IMR-90 (cell line): ENCODE measurements around the gene OR10A7. TPM values are rescaled to one million over a fixed set of nuclear protein-coding genes. Genes with fewer than 3 reads are reported as not detected.

Experiments
- ATAC-seq: fragments of 200-7000 bp; cut with Tn5 transposase; 2 replicates; pipeline ENCODE4 v1.9.1; 2020; ENCODE audit warnings: low read depth, mild to moderate bottlenecking, moderate library complexity
- BruUV-seq: library from RNA; stranded (reverse); fragments of 400-500 nt; replicated peaks from 2 replicates; lab custom pipeline; 2021; lab: Mats Ljungman, UMichigan
- CTCF ChIA-PET: fragments of 300-600 bp; formaldehyde crosslinking; extraction: SDS; loops from one replicate; lab custom pipeline; 2021; ENCODE audit warnings: antibody characterized with exemption; lab: Yijun Ruan, JAX
- POLR2A ChIA-PET: fragments of 300-600 bp; sonication (Branson Sonifier 250); formaldehyde crosslinking; loops from one replicate; lab custom pipeline; 2022; ENCODE audit warnings: antibody characterized with exemption; ENCODE audit not compliant: unreplicated experiment; lab: Charles Lee
- DNase-seq: peaks from one replicate; pipeline ENCODE4 v3.0.0; 2013
- H2AFZ ChIP-seq: replicated peaks from 2 replicates; pipeline ENCODE3; 2013; ENCODE audit warnings: low read length, mild to moderate bottlenecking; ENCODE audit not compliant: poor library complexity
- H2AK5ac ChIP-seq: 2 replicates; pipeline ENCODE4 v1.6.1; 2013; ENCODE audit warnings: low read depth, low read length, inconsistent platforms
- H2AK9ac ChIP-seq: replicated peaks from 2 replicates; pipeline ENCODE3; 2013; ENCODE audit warnings: mild to moderate bottlenecking, low read depth, low read length, moderate library complexity; ENCODE audit not compliant: poor library complexity
- H2BK120ac ChIP-seq: 2 replicates; pipeline ENCODE4 v1.6.1; 2013; ENCODE audit warnings: low read depth, low read length, inconsistent platforms
- H2BK15ac ChIP-seq: 3 replicates; pipeline ENCODE4 v1.6.1; 2013; ENCODE audit warnings: low read depth, low read length, inconsistent platforms
- H2BK20ac ChIP-seq: 2 replicates; pipeline ENCODE4 v1.6.1; 2013; ENCODE audit warnings: low read depth, mild to moderate bottlenecking, inconsistent platforms, low read length, moderate library complexity
- H2BK5ac ChIP-seq: 2 replicates; pipeline ENCODE4 v1.6.1; 2013; ENCODE audit warnings: mild to moderate bottlenecking, low read depth, low read length, inconsistent platforms; ENCODE audit not compliant: poor library complexity, severe bottlenecking
- H3K14ac ChIP-seq: replicated peaks from 2 replicates; pipeline ENCODE4 v1.6.1; 2013; ENCODE audit warnings: low read depth, low read length, inconsistent platforms
- H3K18ac ChIP-seq: 2 replicates; pipeline ENCODE4 v1.6.1; 2013; ENCODE audit warnings: low read depth, low read length, control low read depth
- H3K23ac ChIP-seq: 2 replicates; pipeline ENCODE4 v1.6.1; 2013; ENCODE audit warnings: low read depth, low read length, inconsistent platforms
- H3K27ac ChIP-seq: 2 replicates; pipeline ENCODE4 v1.5.1; 2013; ENCODE audit warnings: mild to moderate bottlenecking, control low read depth, low read length; ENCODE audit not compliant: insufficient read depth
- H3K27me3 ChIP-seq: 2 replicates; pipeline ENCODE4 v1.6.1; 2013; ENCODE audit warnings: low read length; ENCODE audit not compliant: control insufficient read depth, insufficient read depth
- H3K36me3 ChIP-seq: 2 replicates; pipeline ENCODE4 v1.6.1; 2013; ENCODE audit warnings: low read length, mixed read lengths; ENCODE audit not compliant: control insufficient read depth, insufficient read depth
- H3K4ac ChIP-seq: 2 replicates; pipeline ENCODE4 v1.6.1; 2013; ENCODE audit warnings: low read depth, low read length, inconsistent platforms
- H3K4me1 ChIP-seq: 2 replicates; pipeline ENCODE4 v1.6.1; 2013; ENCODE audit warnings: low read length, mixed read lengths; ENCODE audit not compliant: control insufficient read depth, insufficient read depth
- H3K4me2 ChIP-seq: 2 replicates; pipeline ENCODE4 v1.6.1; 2013; ENCODE audit warnings: low read depth, mild to moderate bottlenecking, control low read depth, low read length, moderate library complexity
- H3K4me3 ChIP-seq: 2 replicates; pipeline ENCODE4 v1.5.1; 2013; ENCODE audit warnings: low read depth, mild to moderate bottlenecking, control low read depth, low read length, moderate library complexity; ENCODE audit not compliant: insufficient read depth
- H3K56ac ChIP-seq: 2 replicates; pipeline ENCODE4 v1.6.1; 2013; ENCODE audit warnings: low read length, inconsistent platforms; ENCODE audit not compliant: insufficient read depth; ENCODE audit errors: extremely low read depth
- H3K79me1 ChIP-seq, 2 experiments: 2 replicates each; pipeline ENCODE4 v1.6.1; 2013; ENCODE audit warnings: low read length in 2 of 2, inconsistent platforms in 1 of 2, low read depth in 1 of 2
- H3K9ac ChIP-seq: 2 replicates; pipeline ENCODE4 v1.6.1; 2013; ENCODE audit warnings: low read depth, low read length, control low read depth
- H3K9me1 ChIP-seq: 2 replicates; pipeline ENCODE4 v1.6.1; 2013; ENCODE audit warnings: low read length, inconsistent platforms; ENCODE audit not compliant: insufficient read depth
- H3K9me3 ChIP-seq: 2 replicates; pipeline ENCODE4 v1.6.1; 2013; ENCODE audit warnings: low read length; ENCODE audit not compliant: control insufficient read depth, insufficient read depth
- H4K20me1 ChIP-seq: 2 replicates; pipeline ENCODE4 v1.6.1; 2013; ENCODE audit warnings: low read length, inconsistent platforms; ENCODE audit not compliant: insufficient read depth
- H4K5ac ChIP-seq: 2 replicates; pipeline ENCODE4 v1.6.1; 2013; ENCODE audit warnings: mild to moderate bottlenecking, low read depth, low read length, control low read depth
- H4K8ac ChIP-seq, 2 experiments: 2 replicates each; pipeline ENCODE4 v1.6.1; 2013; ENCODE audit warnings: low read depth in 2 of 2, low read length in 2 of 2, control low read depth in 1 of 2, inconsistent platforms in 1 of 2
- H4K91ac ChIP-seq: 2 replicates; pipeline ENCODE4 v1.6.1; 2013; ENCODE audit warnings: low read depth, low read length, inconsistent platforms; ENCODE audit not compliant: insufficient read depth
- BHLHE40 ChIP-seq: fragments of 150-350 bp; IDR thresholded peaks from 2 replicates; pipeline ENCODE4 v1.6.1; 2016; ENCODE audit warnings: mild to moderate bottlenecking, low read depth, low read length
- CEBPB ChIP-seq: IDR thresholded peaks from 2 replicates; pipeline ENCODE4 v1.6.1; 2012; ENCODE audit warnings: low read depth, low read length, improper control_type of control experiment
- CHD1 ChIP-seq: IDR thresholded peaks from 2 replicates; pipeline ENCODE4 v1.6.1; 2012; ENCODE audit warnings: low read depth, low read length, improper control_type of control experiment
- MAFK ChIP-seq: IDR thresholded peaks from 2 replicates; pipeline ENCODE4 v1.6.1; 2012; ENCODE audit warnings: low read depth, low read length, improper control_type of control experiment
- MAZ ChIP-seq: IDR thresholded peaks from 2 replicates; pipeline ENCODE4 v1.6.1; 2012; ENCODE audit warnings: low read depth, mild to moderate bottlenecking, low read length, improper control_type of control experiment, moderate library complexity, borderline replicate concordance
- MXI1 ChIP-seq: IDR thresholded peaks from 2 replicates; pipeline ENCODE4 v1.6.1; 2012; ENCODE audit warnings: low read depth, mild to moderate bottlenecking, low read length, moderate library complexity, borderline replicate concordance
- NFE2L2 ChIP-seq: fragments of 150-350 bp; IDR thresholded peaks from 2 replicates; pipeline ENCODE4 v1.6.1; 2016; ENCODE audit warnings: low read depth, mild to moderate bottlenecking, low read length
- POLR2A ChIP-seq: IDR thresholded peaks from 2 replicates; pipeline ENCODE4 v1.6.1; 2012; ENCODE audit warnings: mild to moderate bottlenecking, low read depth, low read length
- RAD21 ChIP-seq: IDR thresholded peaks from 2 replicates; pipeline ENCODE4 v1.6.1; 2012; ENCODE audit warnings: low read length, improper control_type of control experiment
- RCOR1 ChIP-seq: IDR thresholded peaks from 2 replicates; pipeline ENCODE4 v1.6.1; 2012; ENCODE audit warnings: mild to moderate bottlenecking, low read length, improper control_type of control experiment; ENCODE audit not compliant: insufficient replicate concordance
- RFX5 ChIP-seq: IDR thresholded peaks from 2 replicates; pipeline ENCODE4 v1.8.0; 2012; ENCODE audit warnings: low read depth, mild to moderate bottlenecking, low read length, moderate library complexity
- SMC3 ChIP-seq: fragments of 150-350 bp; IDR thresholded peaks from 2 replicates; pipeline ENCODE4 v1.6.1; 2016; ENCODE audit warnings: low read depth, mild to moderate bottlenecking, antibody characterized with exemption, low read length, moderate library complexity
- WGBS, 2 experiments: methylation state at CpG; one replicate each; pipeline versions ENCODE4 v1.1.5 to v1.1.7; 2013; ENCODE audit warnings: missing lambda C conversion rate in 2 of 2; ENCODE audit not compliant: insufficient read length in 1 of 2; ENCODE audit errors: extremely low coverage in 2 of 2; 5-methylcytosine and 5-hydroxymethylcytosine counted together
- dilution Hi-C: fragments of 300-500 bp; cut with HindIII; formaldehyde crosslinking; loops from one replicate; pipeline ENCODE4 v1.14.3; 2018; ENCODE audit warnings: low sequenced_read_pairs; ENCODE audit not compliant: unreplicated experiment
- in situ Hi-C: fragments of 300-500 bp; cut with MboI; formaldehyde crosslinking; loops from 3 replicates; pipeline ENCODE4 v1.14.3; 2019; ENCODE audit warnings: low sequenced_read_pairs, inconsistent platforms, mixed read lengths
- intact Hi-C: fragments of 100-400 bp; cut with micrococcal nuclease; formaldehyde crosslinking; loops from 2 replicates; pipeline ENCODE4 v1.10.0; 2022
- polyA plus RNA-seq, 3 experiments: library from polyadenylated mRNA; depleted of rRNA; stranded (reverse); fragments of >200 nt; gene quantifications; 2 replicates each; pipeline ENCODE4 v1.2.3, GENCODE V29; 2012; ENCODE audit warnings: low replicate concordance in 1 of 3
- total RNA-seq: library from RNA; depleted of rRNA; stranded (reverse); fragments of >200 nt; gene quantifications from 2 replicates; pipeline ENCODE4 v1.2.3, GENCODE V29; 2012
- TF ChIP-seq, protein P1 (sequence below): conservative IDR thresholded peaks from 2 replicates; pipeline ENCODE4 v1.5.1; 2012; ENCODE audit warnings: mild to moderate bottlenecking, low read depth, low read length, improper control_type of control experiment
- TF ChIP-seq, protein P2 (sequence below): fragments of 150-350 bp; IDR thresholded peaks from 2 replicates; pipeline ENCODE4 v1.6.1; 2017; ENCODE audit warnings: mild to moderate bottlenecking, antibody characterized with exemption, low read length, low read depth
- TF ChIP-seq, protein P3 (sequence below): fragments of 150-350 bp; IDR thresholded peaks from 2 replicates; pipeline ENCODE4 v1.6.1; 2016; ENCODE audit warnings: low read depth, mild to moderate bottlenecking, low read length, moderate library complexity, borderline replicate concordance

Gene OR10A7
- total and polyA plus RNA-seq, 2 of the 4 experiments (the other 2 are of a cell fraction) = not detected

DNA sequence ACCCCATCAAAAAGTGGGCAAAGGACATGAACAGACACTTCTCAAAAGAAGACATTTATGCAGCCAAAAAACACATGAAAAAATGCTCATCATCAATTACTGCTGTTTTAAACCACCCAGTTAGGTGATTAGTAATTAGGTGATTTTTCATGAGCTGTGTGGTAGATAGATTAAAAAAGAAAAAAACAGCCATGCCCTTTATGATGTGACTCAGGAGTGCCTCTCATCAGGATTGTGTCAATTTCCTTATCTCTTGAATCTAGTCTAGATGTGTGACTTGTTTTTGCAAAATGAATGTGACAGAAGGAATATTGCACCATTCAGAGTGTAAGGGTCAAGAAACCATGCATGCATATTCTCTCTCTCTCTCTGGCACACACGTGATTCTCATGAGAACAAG is 5.7 kb downstream of the OR10A7 start:
- ChIA-PET CTCF (no interaction called here), POLR2A (no interaction called here)
- no peaks in the 10 kb centered on the region for H3K4me1 ChIP-seq
- H3K23ac ChIP-seq = no peak overlapping the region
- H4K20me1 ChIP-seq = no peaks in the 10 kb centered on the region
- no peak for ATAC-seq
- H2AFZ ChIP-seq = no peak overlapping the region
- no TSS peak for BruUV-seq
- no peaks in the 10 kb centered on the region for H3K79me1 ChIP-seq
- H3K27ac ChIP-seq = no peak overlapping the region
- no peak overlapping the region for H2BK20ac ChIP-seq
- no peak overlapping the region for H3K4me2 ChIP-seq
- H3K56ac ChIP-seq = no peak overlapping the region
- H2BK15ac ChIP-seq = no peak overlapping the region
- no peak overlapping the region for H2AK5ac ChIP-seq
- no peak overlapping the region for H3K18ac ChIP-seq
- WGBS, 2 experiments = no CpG with 5 or more reads among the region's 1 CpG
- H3K14ac ChIP-seq = no peak overlapping the region
- no peak overlapping the region for H2BK5ac ChIP-seq
- no peaks in the 10 kb centered on the region for H3K9me3 ChIP-seq
- no peaks in the 10 kb centered on the region for H3K36me3 ChIP-seq
- H3K9ac ChIP-seq = no peak overlapping the region
- H3K4me3 ChIP-seq = no peak overlapping the region
- H4K8ac ChIP-seq = no peak overlapping the region
- dilution Hi-C loops (no loop called here), in situ Hi-C loops (no loop called here), intact Hi-C loops (no loop called here)
- no peaks in the 10 kb centered on the region for H3K27me3 ChIP-seq
- no peak overlapping the region for H4K91ac ChIP-seq
- no peak for TF ChIP-seq MAZ
- TF ChIP-seq CEBPB = no peak
- TF ChIP-seq, protein P1, sequence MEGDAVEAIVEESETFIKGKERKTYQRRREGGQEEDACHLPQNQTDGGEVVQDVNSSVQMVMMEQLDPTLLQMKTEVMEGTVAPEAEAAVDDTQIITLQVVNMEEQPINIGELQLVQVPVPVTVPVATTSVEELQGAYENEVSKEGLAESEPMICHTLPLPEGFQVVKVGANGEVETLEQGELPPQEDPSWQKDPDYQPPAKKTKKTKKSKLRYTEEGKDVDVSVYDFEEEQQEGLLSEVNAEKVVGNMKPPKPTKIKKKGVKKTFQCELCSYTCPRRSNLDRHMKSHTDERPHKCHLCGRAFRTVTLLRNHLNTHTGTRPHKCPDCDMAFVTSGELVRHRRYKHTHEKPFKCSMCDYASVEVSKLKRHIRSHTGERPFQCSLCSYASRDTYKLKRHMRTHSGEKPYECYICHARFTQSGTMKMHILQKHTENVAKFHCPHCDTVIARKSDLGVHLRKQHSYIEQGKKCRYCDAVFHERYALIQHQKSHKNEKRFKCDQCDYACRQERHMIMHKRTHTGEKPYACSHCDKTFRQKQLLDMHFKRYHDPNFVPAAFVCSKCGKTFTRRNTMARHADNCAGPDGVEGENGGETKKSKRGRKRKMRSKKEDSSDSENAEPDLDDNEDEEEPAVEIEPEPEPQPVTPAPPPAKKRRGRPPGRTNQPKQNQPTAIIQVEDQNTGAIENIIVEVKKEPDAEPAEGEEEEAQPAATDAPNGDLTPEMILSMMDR = no peak
- TF ChIP-seq CHD1 = no peak
- TF ChIP-seq, protein P2, sequence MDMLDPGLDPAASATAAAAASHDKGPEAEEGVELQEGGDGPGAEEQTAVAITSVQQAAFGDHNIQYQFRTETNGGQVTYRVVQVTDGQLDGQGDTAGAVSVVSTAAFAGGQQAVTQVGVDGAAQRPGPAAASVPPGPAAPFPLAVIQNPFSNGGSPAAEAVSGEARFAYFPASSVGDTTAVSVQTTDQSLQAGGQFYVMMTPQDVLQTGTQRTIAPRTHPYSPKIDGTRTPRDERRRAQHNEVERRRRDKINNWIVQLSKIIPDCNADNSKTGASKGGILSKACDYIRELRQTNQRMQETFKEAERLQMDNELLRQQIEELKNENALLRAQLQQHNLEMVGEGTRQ = no peak
- TF ChIP-seq SMC3 = no peak
- TF ChIP-seq RAD21 = no peak
- no peak for TF ChIP-seq MAFK
- TF ChIP-seq POLR2A = no peak
- no peak for TF ChIP-seq RFX5
- TF ChIP-seq, protein P3, sequence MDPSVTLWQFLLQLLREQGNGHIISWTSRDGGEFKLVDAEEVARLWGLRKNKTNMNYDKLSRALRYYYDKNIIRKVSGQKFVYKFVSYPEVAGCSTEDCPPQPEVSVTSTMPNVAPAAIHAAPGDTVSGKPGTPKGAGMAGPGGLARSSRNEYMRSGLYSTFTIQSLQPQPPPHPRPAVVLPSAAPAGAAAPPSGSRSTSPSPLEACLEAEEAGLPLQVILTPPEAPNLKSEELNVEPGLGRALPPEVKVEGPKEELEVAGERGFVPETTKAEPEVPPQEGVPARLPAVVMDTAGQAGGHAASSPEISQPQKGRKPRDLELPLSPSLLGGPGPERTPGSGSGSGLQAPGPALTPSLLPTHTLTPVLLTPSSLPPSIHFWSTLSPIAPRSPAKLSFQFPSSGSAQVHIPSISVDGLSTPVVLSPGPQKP = no peak
- TF ChIP-seq BHLHE40 = no peak
- no peak for TF ChIP-seq RCOR1
- TF ChIP-seq MXI1 = no peak
- no peak for TF ChIP-seq NFE2L2
- no peak overlapping the region for H2AK9ac ChIP-seq
- no peak overlapping the region for H4K5ac ChIP-seq
- H3K4ac ChIP-seq = no peak overlapping the region
- DNase-seq = no peak
- no peaks in the 10 kb centered on the region for H3K9me1 ChIP-seq
- H2BK120ac ChIP-seq = no peak overlapping the region
